Activated CD4-positive, alpha-beta T cell treated with anti-CD3 and anti-CD28 coated beads, Interleukin-2, amount 50 U/mL, for 4 hours (primary cell): Measurements from ENCODE around the gene HMGN4.
"Not testable (repeated sequence)": the region's sequence is repeated elsewhere in the genome, so short reads cannot be mapped to it uniquely, and the experiment has no call there.

Experiments used
- DNase-seq, 2 experiments: peaks; one replicate each; pipeline ENCODE4 v3.0.0-alpha.2; 2020

HMGN4 gene

GRCh38 chr6:26537846-26538571 is at the start of gene HMGN4:
Gene HMGN4 (plus strand): TSS chr6:26538366. CDS start chr6:26545207, 6,841 bp downstream.
- DNase-seq = peak; percentile 71 to 75

DNA sequence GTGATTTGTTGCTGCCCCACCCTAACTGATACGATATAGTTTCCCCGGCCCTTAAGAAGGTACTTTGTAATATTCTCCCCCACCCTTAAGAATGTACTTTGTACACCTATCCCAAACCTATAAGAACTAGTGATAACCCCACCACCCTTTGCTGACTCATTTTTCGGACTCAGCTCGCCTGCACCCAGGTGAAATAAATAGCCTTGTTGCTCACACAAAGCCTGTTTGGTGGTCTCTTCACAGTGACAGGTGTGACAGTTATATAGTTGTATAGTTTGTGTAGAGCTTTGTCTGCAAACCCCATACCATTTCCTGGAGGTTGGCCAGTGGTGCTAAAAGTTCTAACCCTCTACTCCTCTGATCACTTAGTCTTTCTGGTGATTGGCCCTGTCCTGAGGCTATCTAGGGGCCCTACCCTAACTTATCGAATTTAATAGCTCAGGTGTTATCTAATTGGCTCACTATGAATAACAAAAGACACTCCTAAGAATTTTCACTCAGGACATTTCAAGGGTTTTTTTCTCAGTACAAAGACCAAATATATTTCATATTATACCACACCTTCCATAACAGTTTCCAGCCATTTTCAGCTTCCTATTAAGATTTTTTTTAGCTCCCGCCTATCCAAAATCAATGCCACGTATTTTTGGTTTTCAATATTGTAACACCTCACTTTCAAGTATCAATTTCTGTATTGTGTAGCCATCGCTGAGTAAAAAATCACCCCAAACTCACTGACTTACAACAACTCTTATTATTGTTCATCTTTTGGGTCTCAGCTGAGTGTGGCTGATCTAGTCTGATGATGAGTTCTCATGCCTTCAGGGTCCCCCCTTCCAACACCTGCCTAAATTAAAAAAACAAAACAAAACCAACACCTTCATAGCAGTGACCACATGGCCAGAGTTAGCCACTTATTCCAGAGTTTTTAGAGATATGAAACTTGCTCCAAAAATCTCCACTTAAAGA is 47.9 kb upstream of the HMGN4 start:
- no peak for DNase-seq

- no peak for DNase-seq
Measured at GRCh38 chr6:26491604-26492003, 46.6 kb upstream of the HMGN4 start.

DNA sequence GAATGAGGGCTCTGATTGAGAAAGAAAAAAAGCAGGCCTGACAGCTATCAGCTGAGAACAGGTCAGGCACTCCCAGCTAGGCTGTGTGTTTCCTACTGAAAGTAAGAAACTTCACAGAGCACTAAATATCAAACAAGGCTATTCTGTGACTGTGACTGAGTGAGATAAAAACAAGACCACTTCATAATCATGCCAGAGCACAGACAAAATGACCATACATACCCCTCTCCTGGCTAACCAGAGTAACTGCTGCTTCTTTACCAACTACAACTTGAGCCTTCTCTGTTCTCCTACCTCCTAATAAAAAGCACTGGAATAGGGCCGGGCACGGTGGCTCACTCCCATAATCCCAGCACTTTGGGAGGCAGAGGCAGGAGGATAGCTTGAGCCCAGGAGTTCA is 44.9 kb upstream of the HMGN4 start:
- no peak for DNase-seq

DNA sequence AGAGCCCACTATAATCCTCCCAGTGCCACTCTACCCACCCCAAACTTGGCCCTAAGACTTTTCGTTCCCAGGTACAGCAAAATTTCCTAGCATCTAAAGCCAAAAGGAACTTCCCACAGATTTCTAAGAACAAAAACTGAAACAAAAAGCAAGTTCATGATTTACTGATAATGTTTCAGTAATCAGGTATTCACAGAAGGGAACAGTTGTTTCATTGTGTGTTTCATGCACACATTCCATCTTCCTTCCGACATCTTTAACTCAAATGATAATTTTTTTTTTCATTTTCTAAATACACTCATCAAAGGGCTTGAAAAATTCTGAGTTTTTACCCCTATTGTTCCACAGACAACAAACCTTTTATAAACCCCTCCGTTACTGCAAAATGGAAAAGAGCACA is 44.0 kb upstream of the HMGN4 start:
- DNase-seq = no peak

- DNase-seq = no peak
Measured at GRCh38 chr6:26495281-26495680, 42.9 kb upstream of the HMGN4 start.

GRCh38 chr6:26497610-26498009 is 40.6 kb upstream of the HMGN4 start:
- no peak for DNase-seq

DNA sequence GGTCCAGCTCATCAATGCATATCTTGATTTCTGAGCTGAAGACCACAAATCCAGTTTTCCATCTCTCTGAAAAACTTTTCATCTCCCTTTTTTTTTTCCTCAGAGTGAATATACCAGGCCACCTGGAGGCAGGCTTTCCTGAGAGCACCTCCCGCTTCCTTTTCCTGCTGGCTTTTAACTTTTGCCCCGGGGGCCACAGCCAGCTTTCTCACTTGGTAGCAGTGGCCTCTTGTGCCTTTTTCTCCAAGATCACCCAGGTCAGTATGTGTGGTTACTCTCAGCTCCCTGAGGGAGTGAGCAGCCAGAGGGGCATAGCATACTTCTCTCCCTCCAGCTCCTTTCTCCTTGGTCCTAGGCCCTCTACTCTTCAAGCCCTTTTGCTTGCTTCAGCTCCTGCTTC is 38.1 kb upstream of the HMGN4 start, which contains the start of gene BTN1A1:
Gene BTN1A1, plus strand, starts transcription at position 202 of the 400 bp plus-strand sequence. CDS start 984 bp downstream, outside the sequence.
- no peak for DNase-seq

GRCh38 chr6:26501482-26501986 is 36.6 kb upstream of the HMGN4 start:
- DNase-seq = peak; percentile 7 to 27

DNA sequence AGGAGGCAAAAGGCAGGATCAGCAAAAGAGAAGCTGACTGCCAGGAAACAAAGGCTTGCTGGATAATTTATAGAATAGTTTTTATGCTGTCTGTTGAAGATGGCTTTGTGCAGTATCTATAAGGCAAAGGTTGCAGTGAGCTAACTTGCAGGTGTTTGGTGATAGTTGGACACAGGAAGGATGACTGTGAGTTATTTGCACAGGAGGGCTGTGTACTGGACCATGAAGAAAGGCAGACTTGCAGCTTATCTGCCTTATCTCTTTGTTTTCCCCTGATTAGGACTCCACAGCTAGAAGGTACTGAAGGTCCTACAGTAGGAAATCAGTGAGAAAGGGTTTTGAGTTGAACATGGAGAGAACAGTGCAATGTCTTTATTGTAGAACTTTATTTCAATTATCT is 36.0 kb upstream of the HMGN4 start:
- DNase-seq = no peak

GRCh38 chr6:26502626-26503025 is 35.5 kb upstream of the HMGN4 start:
- DNase-seq = no peak

DNA sequence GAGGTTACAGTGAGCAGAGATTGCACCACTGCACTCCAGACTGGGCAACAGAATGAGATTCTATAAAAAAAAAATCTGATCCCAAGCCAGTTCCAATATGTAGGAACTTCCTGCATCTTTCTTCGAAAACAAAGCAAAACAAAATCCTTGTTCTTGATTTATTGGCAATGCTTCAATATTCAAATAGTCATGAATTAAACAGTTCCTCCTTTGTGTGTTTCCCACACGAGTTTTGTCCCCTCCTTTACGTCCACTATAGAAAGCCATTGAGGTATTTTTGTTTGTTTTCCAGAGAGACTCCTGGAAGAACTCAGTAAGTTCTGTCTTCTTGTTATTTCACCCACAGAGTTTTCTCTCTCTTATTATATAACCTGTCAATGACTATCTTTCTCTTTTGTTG is 30.5 kb upstream of the HMGN4 start:
- no peak for DNase-seq

DNA sequence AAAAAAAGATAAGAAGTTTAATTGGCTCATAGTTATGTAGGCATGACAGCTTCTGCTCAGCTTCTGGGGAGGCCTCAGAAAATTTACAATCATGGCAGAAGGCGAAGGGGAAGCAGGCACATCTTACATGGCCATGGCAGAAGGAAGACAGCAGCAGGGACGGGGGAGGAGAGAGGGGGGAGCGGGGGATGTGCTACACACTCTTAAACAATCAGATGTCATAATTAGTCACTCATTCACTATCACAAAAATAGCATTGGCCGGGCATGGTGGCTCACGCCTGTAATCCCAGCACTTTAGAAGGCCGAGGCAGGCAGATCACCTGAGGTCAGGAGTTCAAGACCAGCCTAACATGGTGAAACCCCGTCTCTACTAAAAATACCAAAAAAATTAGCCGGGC is 27.1 kb upstream of the HMGN4 start:
- not testable (repeated sequence) for DNase-seq

DNA sequence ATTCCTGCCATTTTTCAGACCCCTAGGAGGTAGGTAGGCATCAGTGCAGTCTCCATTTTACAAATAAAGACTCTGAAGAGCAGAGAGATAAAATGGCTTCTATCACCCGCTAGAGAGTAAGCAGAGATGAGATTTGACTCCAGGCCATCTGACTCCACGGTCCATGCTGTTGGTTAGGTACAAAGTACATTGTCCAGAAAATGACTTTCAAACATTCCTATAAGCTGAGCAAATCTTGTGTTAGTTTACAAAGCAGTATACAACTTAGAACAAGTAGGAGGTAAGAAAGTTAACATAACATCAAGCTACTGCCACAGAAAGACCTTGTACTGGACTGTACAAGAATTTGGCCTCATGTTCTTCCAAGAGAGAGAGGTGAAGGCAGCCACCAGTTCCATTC is 23.2 kb upstream of the HMGN4 start:
- DNase-seq = no peak

- no peak for DNase-seq
Measured at GRCh38 chr6:26516481-26517427, 21.4 kb upstream of the HMGN4 start.

- DNase-seq = no peak
Measured at GRCh38 chr6:26519359-26519758, 18.8 kb upstream of the HMGN4 start.

GRCh38 chr6:26520237-26520849 is 17.8 kb upstream of the HMGN4 start:
- no peak for DNase-seq

DNA sequence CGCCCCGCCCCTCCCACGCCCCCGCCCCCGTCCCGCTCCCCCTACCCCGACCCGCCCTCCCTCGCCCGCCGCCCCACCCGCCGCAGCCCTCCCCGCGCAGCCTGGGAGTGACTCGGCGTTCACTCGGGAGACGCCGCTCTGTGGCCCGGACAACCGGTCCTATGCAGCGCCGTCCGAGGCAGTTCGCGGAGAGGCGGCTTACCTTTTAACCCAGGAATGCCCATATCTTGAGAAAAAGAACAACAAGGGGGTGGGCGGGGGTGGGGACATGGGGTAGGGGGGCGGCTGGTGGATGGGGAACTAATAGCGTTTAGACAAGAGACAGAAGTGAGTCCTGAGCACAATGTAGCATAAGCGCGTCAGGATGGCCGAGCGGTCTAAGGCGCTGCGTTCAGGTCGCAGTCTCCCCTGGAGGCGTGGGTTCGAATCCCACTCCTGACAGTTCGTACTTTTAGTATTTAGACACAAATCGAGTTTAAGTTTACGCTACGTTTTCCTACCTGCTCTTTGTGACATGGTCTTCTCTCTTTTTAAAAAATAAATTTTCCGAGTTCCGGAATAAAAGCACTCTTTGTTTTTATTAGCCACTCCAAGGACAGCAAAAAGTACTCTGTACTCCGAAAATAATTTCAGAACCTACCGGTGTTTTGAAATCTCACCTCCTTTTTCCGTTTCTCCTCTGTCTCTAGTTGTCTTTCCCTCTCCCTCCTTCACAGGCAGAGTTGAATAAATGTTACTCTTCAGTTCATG is 17.1 kb upstream of the HMGN4 start:
- peak; percentile 76 to 78 for DNase-seq

GRCh38 chr6:26521600-26522391 is 16.4 kb upstream of the HMGN4 start:
- peak; percentile 33 to 45 for DNase-seq
